NCI-H345 treated with DMSO at 0.1 percent for 48 hours (cell line): ENCODE data around the gene ARMC12.

Source experiments
- DNase-seq: peaks from one replicate; lab custom pipeline; 2025; ENCODE audit not compliant: unreplicated experiment; lab: John Stamatoyannopoulos, UW

ARMC12 gene

DNA sequence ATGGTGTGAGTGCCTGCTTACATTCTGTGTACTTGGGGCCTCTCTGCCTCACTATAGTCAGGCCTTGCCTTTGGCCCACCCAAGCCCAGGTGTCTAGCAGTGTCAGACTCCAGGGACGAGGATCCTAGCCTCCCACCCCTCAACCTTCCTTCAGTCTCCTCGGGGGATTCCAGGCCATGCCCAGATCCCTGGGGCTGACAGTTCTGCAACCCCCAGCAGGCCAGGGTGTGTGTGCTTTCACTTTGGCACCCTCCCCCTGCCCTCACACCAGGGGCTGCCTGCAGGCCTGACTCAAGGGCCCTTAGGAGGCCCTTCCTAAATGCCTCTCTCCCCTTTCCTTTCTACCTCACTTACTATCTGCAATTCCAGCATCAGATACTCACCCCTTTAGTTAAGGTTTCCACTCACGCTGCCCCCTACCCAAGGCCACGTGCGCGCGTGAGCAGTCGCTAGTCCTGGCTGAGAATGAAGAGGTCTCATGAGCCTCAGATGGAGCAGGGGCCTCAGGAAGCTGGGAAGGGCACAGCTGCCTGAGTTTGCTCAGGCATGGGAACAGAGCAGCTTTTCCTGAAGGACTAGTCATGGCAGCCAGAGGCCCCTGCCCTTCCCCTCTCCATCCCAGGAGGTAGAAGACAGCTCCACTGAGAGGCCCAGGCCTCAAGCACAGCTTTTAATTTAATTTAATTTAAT, 61.1 kb downstream of the ARMC12 start:
- no peak for DNase-seq
